T-helper 2 cell treated with Interferon-gamma antibody and Interleukin-4, amounts not matched to agents 100 ng/mL and 5 ng/mL, for 36 hours (primary cell): ENCODE data around the gene BHLHE23. TPM values are rescaled to one million over a fixed set of nuclear protein-coding genes. Genes with fewer than 3 reads are reported as not detected.
"Not testable (repeated sequence)": the region's sequence is repeated elsewhere in the genome, so short reads cannot be mapped to it uniquely, and the experiment has no call there.

Experiments
- intact Hi-C: fragments of 100-400 bp; cut with micrococcal nuclease; formaldehyde crosslinking; loops from one replicate; pipeline ENCODE4 v1.15.1; 2023
- total RNA-seq: library from RNA; stranded (reverse); gene quantifications from 2 replicates; pipeline ENCODE4 v1.2.3, GENCODE V29; 2022

The BHLHE23 gene
- total RNA-seq, 1 donor from 2014 or later, result not detected

- intact Hi-C loops, result no loop called here
Observed at GRCh38 chr20:62962221-62962879, 44.4 kb downstream of the BHLHE23 start.

GRCh38 chr20:62961799-62962198, 45.0 kb downstream of the BHLHE23 start:
- intact Hi-C loops, result no loop called here

GRCh38 chr20:62961310-62961783, 45.4 kb downstream of the BHLHE23 start:
- intact Hi-C loops, result no loop called here

GRCh38 chr20:62960446-62961309, 46.1 kb downstream of the BHLHE23 start:
- intact Hi-C loops, result not testable (repeated sequence)

GRCh38 chr20:62959998-62960436, 46.7 kb downstream of the BHLHE23 start:
- intact Hi-C loops, result no loop called here

GRCh38 chr20:62959101-62959971, 47.4 kb downstream of the BHLHE23 start:
- intact Hi-C loops, result no loop called here

- intact Hi-C loops, result no loop called here
Observed at GRCh38 chr20:62958388-62959100, 48.2 kb downstream of the BHLHE23 start.

GRCh38 chr20:62957136-62958117, 49.3 kb downstream of the BHLHE23 start:
- intact Hi-C loops, result no loop called here

- intact Hi-C loops, result no loop called here
Observed at GRCh38 chr20:62956387-62957135, 50.2 kb downstream of the BHLHE23 start.

Other genes with a start within 250 kb of the BHLHE23 start
- 15.2 TPM in 2 replicates for gene MRGBP, start 210.5 kb downstream of the BHLHE23 start, total RNA-seq
- gene OGFR, start 202.1 kb downstream of the BHLHE23 start, total RNA-seq, result 77.5 and 79.2 TPM in 2 replicates
- gene COL9A3, start 189.9 kb downstream of the BHLHE23 start, total RNA-seq, result 0.89 and 1.1 TPM in 2 replicates
- gene TCFL5, start 145.1 kb downstream of the BHLHE23 start, total RNA-seq, result 7.2 and 7.5 TPM in 2 replicates
- gene DIDO1, start 80.5 kb downstream of the BHLHE23 start, total RNA-seq, result 69.7 and 72.8 TPM in 2 replicates
- 34.9 and 35.3 TPM in 2 replicates for gene GID8, start 68.8 kb downstream of the BHLHE23 start, total RNA-seq
- 11.0 and 12.8 TPM in 2 replicates for gene SLC17A9, start 54.3 kb downstream of the BHLHE23 start, total RNA-seq
- 42.4 and 42.6 TPM in 2 replicates for gene YTHDF1, start 209.2 kb upstream of the BHLHE23 start, total RNA-seq
- not detected in 2 replicates for gene BIRC7, start 228.9 kb upstream of the BHLHE23 start, total RNA-seq
- gene NKAIN4, start 247.5 kb upstream of the BHLHE23 start, total RNA-seq, result not detected in 2 replicates